GM21528 (cell line): Measurements from ENCODE around the gene SLC4A5.
"Not testable (repeated sequence)": the region's sequence is repeated elsewhere in the genome, so short reads cannot be mapped to it uniquely, and the experiment has no call there.

Experiments
- ATAC-seq: cut with Tn5 transposase; IDR thresholded peaks from one replicate; pipeline ENCODE4 v1.9.1; 2021; ENCODE audit warnings: mild to moderate bottlenecking, moderate library complexity; ENCODE audit not compliant: unreplicated experiment, low FRiP score

Gene SLC4A5

GRCh38 chr2:74366036-74366435 is 22.8 kb upstream of the SLC4A5 start:
- ATAC-seq, result no peak

GRCh38 chr2:74364533-74365505 is 21.6 kb upstream of the SLC4A5 start:
- ATAC-seq, result no peak

GRCh38 chr2:74361327-74361726 is 18.1 kb upstream of the SLC4A5 start:
- no peak for ATAC-seq

GRCh38 chr2:74357627-74358026 is 14.4 kb upstream of the SLC4A5 start:
- ATAC-seq, result no peak

- ATAC-seq, result no peak
Observed at GRCh38 chr2:74349889-74350288, 6.7 kb upstream of the SLC4A5 start.

GRCh38 chr2:74347742-74348141 is 4.5 kb upstream of the SLC4A5 start:
- ATAC-seq, result no peak

- ATAC-seq, result no peak
Observed at GRCh38 chr2:74347303-74347702, 4.1 kb upstream of the SLC4A5 start.

GRCh38 chr2:74345272-74345943 is 2.2 kb upstream of the SLC4A5 start:
- no peak for ATAC-seq

- ATAC-seq, result not testable (repeated sequence)
Observed at GRCh38 chr2:74336227-74336626, 7.0 kb downstream of the SLC4A5 start.

GRCh38 chr2:74334931-74335333 is 8.3 kb downstream of the SLC4A5 start:
- ATAC-seq, result no peak

GRCh38 chr2:74333896-74334586 is 9.2 kb downstream of the SLC4A5 start:
- ATAC-seq, result no peak

- ATAC-seq, result no peak
Observed at GRCh38 chr2:74333175-74333574, 10.0 kb downstream of the SLC4A5 start.

- no peak for ATAC-seq
Observed at GRCh38 chr2:74332550-74333174, 10.6 kb downstream of the SLC4A5 start.

GRCh38 chr2:74328573-74328972 is 14.6 kb downstream of the SLC4A5 start:
- ATAC-seq, result no peak

GRCh38 chr2:74328074-74328473 is 15.1 kb downstream of the SLC4A5 start:
- no peak for ATAC-seq

- no peak for ATAC-seq
Observed at GRCh38 chr2:74327627-74328026, 15.6 kb downstream of the SLC4A5 start.

GRCh38 chr2:74327199-74327598 is 16.0 kb downstream of the SLC4A5 start:
- no peak for ATAC-seq

- ATAC-seq, result no peak
Observed at GRCh38 chr2:74325815-74326214, 17.4 kb downstream of the SLC4A5 start.

GRCh38 chr2:74321737-74322136 is 21.5 kb downstream of the SLC4A5 start:
- ATAC-seq, result no peak

- ATAC-seq, result no peak
Observed at GRCh38 chr2:74317701-74318100, 25.5 kb downstream of the SLC4A5 start.
